ENCODE data around the gene PLXND1.
A peak's percentile ranks its signal among the peaks of the same experiment; 100 is the strongest.

The PLXND1 gene

DNA sequence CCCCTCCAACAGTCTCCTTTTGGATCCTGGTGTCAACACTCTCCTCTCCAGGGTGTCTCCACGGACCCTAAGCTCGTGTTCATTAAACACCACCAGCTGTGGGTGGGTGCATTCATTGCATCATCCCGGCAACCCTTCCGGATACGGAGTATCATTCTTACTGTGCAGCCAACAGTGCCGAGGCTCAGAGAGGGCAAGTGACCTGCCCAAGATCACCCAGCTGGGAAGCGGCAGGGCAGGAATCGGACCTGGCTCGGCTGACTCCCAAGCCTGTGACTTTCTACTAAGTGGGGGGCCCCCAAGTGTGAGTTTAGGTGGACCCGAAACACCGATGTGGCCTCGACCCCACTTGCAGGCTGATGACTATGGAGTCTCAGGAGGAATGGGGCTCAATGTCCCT is 43.1 kb downstream of the PLXND1 start:
- no peak for DNase-seq (ENCODE audit: low read depth in 2 of 2)

DNA sequence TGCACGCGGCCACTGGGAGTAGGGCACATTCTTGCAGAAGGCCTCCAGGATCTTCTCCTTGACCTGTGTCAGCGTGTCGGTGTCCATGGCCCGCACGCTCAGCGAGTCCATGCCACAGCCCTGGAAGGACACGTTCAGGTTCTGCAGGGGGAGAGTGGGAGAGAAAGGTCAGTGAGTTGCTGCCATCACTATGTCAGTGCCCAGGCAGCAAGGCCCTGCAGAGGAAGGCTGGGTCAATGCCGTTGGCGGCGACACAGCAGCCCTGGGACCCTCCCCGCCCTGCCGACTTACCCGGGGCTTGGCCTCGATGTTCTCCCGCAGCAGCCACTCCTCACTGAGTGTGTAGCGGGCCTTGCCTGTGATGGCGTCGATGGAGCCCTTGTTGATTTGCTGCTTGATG is 43.7 kb downstream of the PLXND1 start:
- no peak for DNase-seq (ENCODE audit: low read depth in 2 of 2)

- no peak for DNase-seq (ENCODE audit: low read depth in 2 of 2)
These were observed 44.7 kb downstream of the PLXND1 start for GRCh38 chr3:129561619-129562248.

GRCh38 chr3:129560911-129561594 is 45.4 kb downstream of the PLXND1 start:
- DNase-seq (ENCODE audit: low read depth in 2 of 2), result peak in 1 of 2 experiments; percentile 26

DNA sequence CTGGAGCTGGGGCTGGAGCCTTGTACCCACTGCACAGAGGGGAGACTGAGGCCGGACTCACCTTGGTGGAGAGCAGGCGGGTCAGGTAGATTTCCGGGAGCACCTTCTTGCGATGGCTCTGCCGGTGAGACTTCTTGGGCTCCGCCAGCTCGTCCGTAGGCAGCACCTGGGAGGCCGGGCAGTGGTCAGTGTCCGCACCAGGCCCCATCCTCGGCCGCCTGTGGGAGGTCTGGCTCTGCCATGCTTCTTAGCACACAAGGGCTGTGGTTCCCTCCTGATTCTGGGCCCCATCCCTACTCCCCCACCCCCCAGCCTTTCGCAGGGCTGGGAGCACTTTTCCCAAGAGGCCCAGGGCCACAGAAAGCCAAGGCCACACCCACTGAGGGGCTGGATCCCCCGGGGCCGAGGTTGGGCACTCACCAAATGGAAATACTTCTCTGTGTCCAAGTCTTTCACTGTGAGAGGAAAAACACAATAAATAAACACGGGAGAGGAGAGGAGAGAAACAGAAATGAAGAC is 46.1 kb downstream of the PLXND1 start:
- DNase-seq (ENCODE audit: low read depth in 2 of 2), result peak in 1 of 2 experiments; percentile 20

DNA sequence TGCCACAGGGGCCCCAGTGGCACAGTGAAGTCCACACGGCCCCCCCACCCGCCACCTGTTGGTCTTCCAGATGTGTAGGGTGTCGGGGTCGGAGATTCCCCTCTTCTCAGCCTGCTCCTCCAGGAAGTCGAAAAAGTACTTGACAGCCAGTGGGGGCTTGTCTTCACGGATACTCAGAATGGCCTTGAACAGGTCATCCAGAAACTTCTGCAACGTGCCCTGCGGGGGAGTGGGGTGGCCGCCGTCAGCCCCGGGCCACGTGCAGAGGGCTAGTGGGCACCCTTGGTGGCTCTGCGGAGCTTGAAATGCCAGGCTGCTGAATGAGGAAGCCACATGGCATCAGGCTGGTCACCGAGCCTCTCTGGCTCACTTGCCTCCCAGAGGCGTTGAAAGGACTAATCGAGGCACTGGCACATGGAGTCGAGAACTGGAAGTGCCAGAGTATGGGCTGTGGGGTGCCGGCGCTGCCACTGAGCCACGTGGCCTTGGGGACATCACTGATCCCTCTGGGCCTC is 46.9 kb downstream of the PLXND1 start:
- DNase-seq (ENCODE audit: low read depth in 2 of 2), result no peak

- peak in 1 of 2 experiments; percentile 15 for DNase-seq (ENCODE audit: low read depth in 2 of 2)
These were observed 47.5 kb downstream of the PLXND1 start for GRCh38 chr3:129558772-129559564.

DNA sequence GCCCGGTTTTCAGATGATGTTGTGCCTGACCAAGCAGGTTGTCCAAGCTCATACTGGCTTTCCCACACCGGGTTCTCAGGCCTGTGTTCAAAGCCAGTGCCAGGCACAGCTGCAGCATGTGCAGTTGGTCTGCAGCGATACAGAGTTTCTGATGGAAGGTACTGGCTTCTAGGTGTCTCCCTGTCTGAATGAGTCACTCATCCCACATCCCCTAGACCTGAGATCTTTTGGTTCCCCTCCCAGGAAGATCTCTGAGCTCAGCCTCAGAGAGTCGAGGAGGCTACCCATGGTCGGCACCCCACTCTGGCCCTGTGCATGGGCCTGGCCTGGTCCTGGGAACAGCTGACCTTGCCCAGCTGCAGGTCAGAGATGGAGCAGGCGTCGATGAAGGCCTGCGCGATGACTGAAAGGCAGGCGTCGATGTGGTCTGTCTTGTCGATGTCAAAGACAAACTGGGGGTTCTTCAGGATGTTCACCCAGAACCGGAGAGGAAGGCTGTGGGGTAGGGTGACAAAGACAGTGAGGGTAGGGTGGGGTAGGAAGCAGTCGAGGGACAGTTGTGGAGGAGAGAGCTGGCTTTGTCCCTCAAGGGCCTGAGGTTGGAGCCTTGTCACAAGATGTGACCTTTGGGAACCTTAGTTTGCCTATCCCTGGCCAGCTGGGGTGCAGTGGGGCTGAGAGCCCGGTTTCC is 48.2 kb downstream of the PLXND1 start:
- no peak for DNase-seq (ENCODE audit: low read depth in 2 of 2)

DNA sequence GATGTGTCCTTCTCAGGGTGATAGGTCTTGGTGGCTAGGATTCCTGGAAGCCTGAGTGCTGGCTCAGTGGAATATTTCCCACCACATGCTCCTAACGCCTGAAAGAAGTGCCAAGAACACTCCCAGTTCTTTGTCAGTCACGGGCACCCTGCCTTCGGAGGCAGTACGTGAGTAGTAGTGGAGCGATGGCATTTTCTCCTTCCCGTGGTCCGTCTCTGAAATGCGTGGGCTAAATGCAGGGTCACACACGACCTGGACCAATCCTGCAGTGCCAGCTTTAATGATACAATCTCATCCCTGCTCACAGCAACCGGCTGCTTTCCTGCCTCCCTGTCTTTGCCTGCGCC is 49.0 kb downstream of the PLXND1 start:
- DNase-seq (ENCODE audit: low read depth in 2 of 2), result no peak

GRCh38 chr3:129556890-129557547 is 49.5 kb downstream of the PLXND1 start:
- no peak for DNase-seq (ENCODE audit: low read depth in 2 of 2)

DNA sequence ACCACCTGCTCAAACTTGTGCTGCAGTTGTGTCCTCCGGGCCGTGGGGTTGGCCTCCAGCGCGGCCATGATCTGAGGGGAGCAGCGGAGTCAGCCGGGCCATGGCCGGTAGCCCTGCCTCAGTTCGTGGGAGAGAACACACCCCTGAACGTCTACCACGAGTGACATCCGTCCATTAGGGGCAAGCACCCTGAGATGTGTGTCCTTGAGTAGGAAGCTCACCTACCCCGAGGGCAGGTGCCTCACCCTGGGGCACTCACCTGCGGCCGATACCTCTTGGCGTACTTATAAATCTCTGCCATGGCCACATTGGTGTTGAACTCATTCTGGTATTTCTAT is 50.1 kb downstream of the PLXND1 start:
- DNase-seq (ENCODE audit: low read depth in 2 of 2), result no peak

GRCh38 chr3:129555616-129556357 is 50.7 kb downstream of the PLXND1 start:
- no peak for DNase-seq (ENCODE audit: low read depth in 2 of 2)

- no peak for DNase-seq (ENCODE audit: low read depth in 2 of 2)
These were observed 51.3 kb downstream of the PLXND1 start for GRCh38 chr3:129555153-129555550.

DNA sequence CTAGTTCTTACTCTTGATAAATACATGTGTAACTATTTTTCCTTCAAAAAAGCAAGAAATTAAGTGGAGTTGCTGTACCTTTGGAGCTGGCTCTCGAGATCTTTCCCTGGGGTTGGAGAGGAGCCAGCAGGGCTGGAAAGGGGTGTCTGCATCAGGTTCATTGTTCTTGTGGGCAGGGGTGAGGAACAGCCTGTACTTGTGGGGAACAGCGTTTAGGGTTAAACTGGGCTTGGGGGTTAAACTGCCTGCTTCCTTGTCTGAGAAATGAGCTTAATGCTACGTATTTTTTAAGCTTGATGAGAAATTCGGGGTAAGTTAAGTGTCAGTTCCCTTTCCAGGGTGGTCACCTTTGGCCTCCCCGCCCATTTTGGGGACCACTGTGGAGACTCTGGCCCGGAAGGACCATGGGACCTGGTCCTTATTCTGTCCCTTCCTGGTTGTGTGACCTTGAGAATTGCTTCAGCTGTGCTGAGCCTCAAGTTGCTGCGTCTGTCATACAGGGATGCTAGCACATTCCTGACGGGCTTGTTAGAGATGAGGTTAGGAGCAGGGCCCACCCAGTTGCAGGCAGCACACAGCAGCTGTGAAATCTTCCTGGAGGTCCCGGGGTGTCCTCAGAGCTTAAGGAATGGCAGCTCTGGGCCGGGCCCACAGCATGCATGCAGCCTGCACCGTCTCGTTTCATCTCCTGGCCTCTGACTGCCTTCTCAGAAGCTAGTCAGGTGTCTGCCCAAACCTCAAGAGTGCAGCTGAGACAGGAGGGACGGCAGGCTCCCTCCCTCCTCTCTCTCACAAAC is 51.9 kb downstream of the PLXND1 start:
- no peak for DNase-seq (ENCODE audit: low read depth in 2 of 2)

GRCh38 chr3:129553719-129554118 is 52.8 kb downstream of the PLXND1 start:
- DNase-seq (ENCODE audit: low read depth in 2 of 2), result no peak

DNA sequence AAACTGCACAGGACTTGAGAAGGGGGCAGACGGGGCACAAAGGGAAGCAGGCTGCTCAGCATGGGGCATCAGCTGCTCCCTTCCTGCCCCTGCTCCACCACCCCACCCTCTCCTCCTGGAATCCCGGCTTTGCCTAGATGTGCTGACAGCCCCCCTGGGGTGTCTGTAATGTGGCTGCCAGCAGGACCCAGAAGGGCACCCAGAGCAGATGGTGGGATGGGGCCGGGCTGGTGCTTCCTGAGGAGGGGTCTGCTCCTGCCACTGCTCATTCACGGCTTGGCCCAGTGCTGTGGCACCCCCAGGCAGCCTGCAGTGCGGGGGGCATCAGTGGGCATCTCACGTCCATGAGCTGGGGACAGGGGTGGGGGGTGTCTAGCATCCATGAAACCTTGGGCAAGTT is 53.3 kb downstream of the PLXND1 start:
- DNase-seq (ENCODE audit: low read depth in 2 of 2), result no peak

- no peak for DNase-seq (ENCODE audit: low read depth in 2 of 2)
These were observed 54.0 kb downstream of the PLXND1 start for GRCh38 chr3:129552287-129553050.

DNA sequence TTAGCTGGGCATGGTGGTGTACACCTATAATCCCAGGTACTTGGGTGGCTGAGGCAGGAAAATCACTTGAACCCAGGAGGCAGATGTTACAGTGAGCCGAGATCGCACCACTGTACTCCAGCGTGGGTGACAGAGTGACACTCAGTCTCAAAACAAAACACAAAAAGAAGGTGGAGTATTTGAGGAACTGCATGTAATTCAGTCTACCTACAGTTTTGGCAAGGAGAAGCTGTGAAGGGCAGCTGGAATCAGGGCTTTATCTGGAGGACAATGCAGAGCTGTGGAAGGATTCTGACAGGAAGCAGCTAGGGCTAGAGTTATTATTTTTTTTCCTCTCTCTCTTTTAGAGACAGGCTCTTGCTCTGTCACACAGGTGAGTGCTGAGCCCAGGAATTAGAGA is 56.7 kb downstream of the PLXND1 start:
- DNase-seq (ENCODE audit: low read depth in 2 of 2), result no peak

Measured in fibroblast of skin of left quadriceps (primary cell).